ENCODE results near the gene ADGRA1. TPM values are rescaled to one million over a fixed set of nuclear protein-coding genes. Genes with fewer than 3 reads are reported as not detected.

The ADGRA1 gene
- polyA plus RNA-seq, 2 of the 4 experiments (the other 2 are of a cell fraction): not detected

- ChIA-PET CTCF (interaction anchor here (0.6 to 2.9 kb wide), 3 partner anchors 11 to 254 kb away, joined by 3 to 19 read pairs (median 4); partner anchors contain the start of gene CFAP46), POLR2A (no interaction called here)
- FAIRE-seq (no peak), ATAC-seq (no peak), DNase-seq (ENCODE audit: low read depth in 1 of 2, low spot score in 1 of 2) (no peak)
- Histone ChIP-seq H3K27ac (no peak overlapping the region), H3K4me2 (no peak overlapping the region), H3K9me3 (peaks cover 3% of the 10 kb centered on the region; the same call in 1 of the 3 replicates), H3K4me1 (0 out of 3 replicates have a peak, but pooled peaks cover 6% of the 10 kb centered on the region), H3K4me3 (no peak overlapping the region)
- WGBS (ENCODE audit: missing lambda C conversion rate): 78% methylated on average over 28 of the region's 31 CpGs
- TF ChIP-seq BHLHE40 (IDR thresholded peaks at IDR 0.05; ENCODE audit: low read depth, low read length) (no peak), POLR2AphosphoS2 (conservative IDR thresholded peaks at IDR 0.05; ENCODE audit: low read length) (no peak), ZFP36 (IDR thresholded peaks at IDR 0.05; ENCODE audit: borderline replicate concordance, partially characterized antibody) (no peak), ZNF302 (CRISPR knock-in tag; IDR thresholded peaks at IDR 0.05) (no peak), NFE2L2 (conservative IDR thresholded peaks at IDR 0.05; ENCODE audit: low read length) (no peak), HES2 (IDR thresholded peaks at IDR 0.05) (no peak), KDM1A (IDR thresholded peaks at IDR 0.05; ENCODE audit: low read depth) (no peak), CBX8 (IDR thresholded peaks at IDR 0.05) (no peak), EHMT2 (IDR thresholded peaks at IDR 0.05; ENCODE audit: low read depth) (no peak), EHF (CRISPR knock-in tag; IDR thresholded peaks at IDR 0.05) (no peak), JUNB (IDR thresholded peaks at IDR 0.05) (no peak), TP53 (CRISPR knock-in tag; IDR thresholded peaks at IDR 0.05) (no peak), FOXS1 (CRISPR knock-in tag; IDR thresholded peaks at IDR 0.05) (no peak)
Observed at GRCh38 chr10:133113146-133113830, 25.6 kb downstream of the ADGRA1 start.

- no peak overlapping the region for H3K4me3 ChIP-seq
- H3K9me3 ChIP-seq: no peaks in the 10 kb centered on the region
- TF ChIP-seq RAD21 (conservative IDR thresholded peaks at IDR 0.05 in 1 of 2, IDR thresholded peaks at IDR 0.05 in 1 of 2) (no peak), BCL3 (IDR thresholded peaks at IDR 0.05) (no peak), HMGXB4 (CRISPR knock-in tag; IDR thresholded peaks at IDR 0.05; ENCODE audit: borderline replicate concordance) (no peak), TP53 (CRISPR knock-in tag; IDR thresholded peaks at IDR 0.05) (no peak), RFX5 (IDR thresholded peaks at IDR 0.05) (no peak), MAX (IDR thresholded peaks at IDR 0.05) (no peak), KDM5A (IDR thresholded peaks at IDR 0.05) (no peak), MAFK (IDR thresholded peaks at IDR 0.05; ENCODE audit: partially characterized antibody) (no peak), FOSL2 (IDR thresholded peaks at IDR 0.05) (no peak), FOSL2 (CRISPR knock-in tag; IDR thresholded peaks at IDR 0.05) (no peak), PBX3 (IDR thresholded peaks at IDR 0.05) (no peak), CEBPB (IDR thresholded peaks at IDR 0.05) (no peak), HDAC2 (IDR thresholded peaks at IDR 0.05) (no peak), EHMT2 (IDR thresholded peaks at IDR 0.05; ENCODE audit: low read depth) (no peak), RARB (CRISPR knock-in tag; IDR thresholded peaks at IDR 0.05) (no peak), SMC3 (IDR thresholded peaks at IDR 0.05) (no peak), HOXA7 (CRISPR knock-in tag; IDR thresholded peaks at IDR 0.05) (no peak), FOSB (CRISPR knock-in tag; IDR thresholded peaks at IDR 0.05) (no peak), HEYL (CRISPR knock-in tag; IDR thresholded peaks at IDR 0.05) (no peak), TFCP2L1 (CRISPR knock-in tag; IDR thresholded peaks at IDR 0.05) (no peak)
- WGBS (ENCODE audit: missing lambda C conversion rate): 68% methylated on average over 9 of the region's 12 CpGs
- DNase-seq (ENCODE audit: low read depth in 1 of 2, low spot score in 1 of 2) (no peak), ATAC-seq (no peak), FAIRE-seq (no peak)
- ChIA-PET POLR2A (no interaction called here), CTCF (interaction anchor here (2.9 kb wide), 1 partner anchor 11 kb away, joined by 19 read pairs; no protein-coding TSS in a partner anchor)
- 0 out of 3 replicates have a peak, but pooled peaks cover 6% of the 10 kb centered on the region for H3K4me1 ChIP-seq
- H3K27ac ChIP-seq: no peak overlapping the region
- no peak overlapping the region for H3K4me2 ChIP-seq
Observed at GRCh38 chr10:133113847-133114246, 26.1 kb downstream of the ADGRA1 start.
